K562 treated with DMSO at 1 percent for 4 hours (cell line): ENCODE results near the gene OR5F1. TPM values are rescaled to one million over a fixed set of nuclear protein-coding genes. Genes with fewer than 3 reads are reported as not detected.

Experiments used
- total RNA-seq: library from RNA; unstranded; fragments of 300-600 nt; gene quantifications from 2 replicates; pipeline ENCODE4 v1.2.3, GENCODE V29; 2022; ENCODE audit not compliant: insufficient read depth

The OR5F1 gene
- total RNA-seq, result not detected in 2 replicates

DNA sequence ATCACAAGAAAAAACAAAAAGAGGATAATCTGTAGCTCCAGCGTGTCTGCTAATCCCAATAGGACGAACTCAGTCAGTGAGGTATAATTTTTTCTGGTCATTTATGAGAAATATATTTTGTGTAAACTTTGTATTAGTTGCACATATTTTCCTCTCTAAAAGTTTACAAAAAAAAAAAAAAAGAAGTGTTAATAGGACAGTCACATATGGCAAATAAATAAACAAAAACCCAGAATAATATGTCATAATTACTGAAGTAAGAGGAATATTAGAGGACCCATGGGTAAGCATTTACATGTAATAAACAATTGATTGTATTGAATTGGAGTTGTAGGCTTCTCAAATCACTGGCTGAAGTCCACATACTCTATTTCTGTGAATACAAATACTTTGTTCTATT, at the start of gene OR5F1:
OR5F1 (minus strand) TSS at position 101 of the 400 bp plus-strand sequence; CDS start at position 101, 0 bp downstream.

DNA sequence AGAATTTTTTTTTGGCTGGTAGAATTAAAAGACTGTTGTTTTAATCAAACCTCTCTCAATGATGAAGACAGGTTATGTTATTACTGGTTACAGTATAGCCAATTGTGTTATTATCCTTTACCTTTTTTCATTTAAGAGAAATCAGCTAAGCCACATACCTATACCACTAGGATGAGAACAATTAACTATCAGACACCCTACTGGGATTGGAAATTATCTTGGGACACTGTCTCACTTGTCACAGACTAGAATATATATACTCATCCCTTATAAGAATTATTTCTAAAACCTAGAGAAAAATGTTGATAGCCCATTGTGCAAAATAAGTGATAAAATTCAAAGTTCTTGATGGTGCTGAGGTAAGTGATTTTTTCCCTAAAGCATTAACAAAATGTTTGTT, 32.9 kb upstream of the OR5F1 start, which contains the start of gene OR5AS1:
OR5AS1 (plus strand) TSS at position 301 of the 400 bp plus-strand sequence. CDS start 2,765 bp downstream, outside the sequence.

DNA sequence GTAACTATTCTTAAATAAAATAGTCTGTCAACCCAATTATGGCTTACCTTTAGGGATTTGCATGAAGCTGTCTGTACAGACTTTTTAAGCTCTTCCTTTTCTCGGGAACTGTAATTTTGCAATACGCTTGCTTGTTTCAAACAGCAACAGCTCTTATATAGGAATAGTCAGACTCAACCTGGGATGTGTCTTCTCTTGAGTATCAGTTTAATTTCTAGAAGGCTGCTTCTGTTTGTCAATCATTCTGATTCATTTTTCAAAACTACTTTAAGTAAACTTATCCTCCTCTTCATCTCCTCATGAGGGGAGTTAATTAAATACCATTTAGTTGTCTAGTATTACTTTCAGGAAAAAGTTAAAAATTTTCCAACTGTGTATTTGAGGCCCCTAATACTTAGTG, 24.6 kb downstream of the OR5F1 start, which contains the start of gene OR10AG1:
OR10AG1 (minus strand) TSS at position 101 of the 400 bp plus-strand sequence; CDS start at position 63, 38 bp downstream.

Other genes with a start within 250 kb of the OR5F1 start
- gene OR5D13, start 221.2 kb downstream of the OR5F1 start, total RNA-seq, result not detected in 2 replicates
- not detected in 2 replicates for gene OR5D14, start 199.1 kb downstream of the OR5F1 start, total RNA-seq
- not detected in 2 replicates for gene OR5L1, start 183.3 kb downstream of the OR5F1 start, total RNA-seq
- not detected in 2 replicates for gene OR5D18, start 175.0 kb downstream of the OR5F1 start, total RNA-seq
- not detected in 2 replicates for gene OR5L2, start 167.4 kb downstream of the OR5F1 start, total RNA-seq
- not detected in 2 replicates for gene OR5D16, start 155.9 kb downstream of the OR5F1 start, total RNA-seq
- gene TRIM51, start 111.3 kb downstream of the OR5F1 start, total RNA-seq, result not detected in 2 replicates
- gene OR5W2, start 80.0 kb downstream of the OR5F1 start, total RNA-seq, result not detected in 2 replicates
- gene OR5I1, start 58.2 kb downstream of the OR5F1 start, total RNA-seq, result not detected in 2 replicates
- not detected in 2 replicates for gene OR10AG1, start 24.7 kb downstream of the OR5F1 start, total RNA-seq
- not detected in 2 replicates for gene OR5AS1, start 33.0 kb upstream of the OR5F1 start, total RNA-seq
- gene OR8I2, start 98.7 kb upstream of the OR5F1 start, total RNA-seq, result not detected in 2 replicates
- gene OR8H2, start 109.1 kb upstream of the OR5F1 start, total RNA-seq, result not detected in 2 replicates
- not detected in 2 replicates for gene OR8H3, start 127.7 kb upstream of the OR5F1 start, total RNA-seq
- not detected in 2 replicates for gene OR8J3, start 145.6 kb upstream of the OR5F1 start, total RNA-seq
- gene OR8K5, start 165.7 kb upstream of the OR5F1 start, total RNA-seq, result not detected in 2 replicates
- gene OR5J2, start 182.0 kb upstream of the OR5F1 start, total RNA-seq, result not detected in 2 replicates
- gene OR5T2, start 239.6 kb upstream of the OR5F1 start, total RNA-seq, result not detected in 2 replicates